GM18951 (cell line): ENCODE measurements around the gene GLRX5.

Experiments
- POLR2A ChIP-seq: IDR thresholded peaks from 4 replicates; pipeline ENCODE4 v1.6.1; 2011; ENCODE audit warnings: mild to moderate bottlenecking; ENCODE audit not compliant: insufficient read length, insufficient read depth; ENCODE audit errors: extremely low read depth
- in situ Hi-C: fragments of 300-500 bp; cut with MboI; formaldehyde crosslinking; loops from one replicate; pipeline ENCODE4 v1.12.0; 2022; ENCODE audit warnings: low sequenced_read_pairs, mixed read lengths, inconsistent platforms; ENCODE audit not compliant: unreplicated experiment

Gene GLRX5

DNA sequence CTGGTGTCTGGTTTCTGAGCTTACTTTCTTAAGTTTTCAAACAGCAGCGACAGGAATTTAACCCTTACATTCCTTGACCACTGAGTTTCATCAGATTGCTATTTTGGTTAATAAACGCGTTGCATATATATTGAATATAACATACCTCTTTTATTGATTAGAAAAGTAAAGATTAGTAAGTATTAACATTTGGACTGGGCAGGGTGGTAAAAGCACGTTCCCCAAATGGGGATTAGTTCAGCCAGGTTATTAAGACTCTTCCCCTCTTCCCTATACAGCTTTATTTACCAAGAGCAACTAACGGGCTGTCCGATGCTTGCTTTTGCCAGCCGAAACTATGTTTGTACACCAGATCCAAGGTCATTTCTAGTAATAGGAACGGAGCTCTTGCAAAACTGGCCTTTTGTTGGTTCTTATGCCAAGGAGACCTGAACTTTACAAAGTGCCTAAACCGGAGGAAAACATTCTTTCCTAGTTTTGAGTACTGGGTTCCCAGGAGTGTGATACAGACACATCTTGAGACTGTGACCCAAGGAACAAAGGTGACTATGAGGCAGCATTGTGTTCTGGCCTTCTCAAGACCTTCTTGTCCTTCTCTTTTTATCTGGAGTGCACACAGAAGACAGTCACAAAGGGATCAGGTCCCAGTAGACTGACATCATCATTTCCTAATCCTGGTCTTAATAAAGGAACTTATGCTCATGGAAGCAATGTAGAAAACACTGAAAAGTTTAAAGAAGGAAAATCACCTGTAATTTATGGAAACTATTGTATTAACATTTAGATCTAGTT lies 2.6 kb downstream of the GLRX5 start:
- in situ Hi-C loops = no loop called here
- no peak for TF ChIP-seq POLR2A

DNA sequence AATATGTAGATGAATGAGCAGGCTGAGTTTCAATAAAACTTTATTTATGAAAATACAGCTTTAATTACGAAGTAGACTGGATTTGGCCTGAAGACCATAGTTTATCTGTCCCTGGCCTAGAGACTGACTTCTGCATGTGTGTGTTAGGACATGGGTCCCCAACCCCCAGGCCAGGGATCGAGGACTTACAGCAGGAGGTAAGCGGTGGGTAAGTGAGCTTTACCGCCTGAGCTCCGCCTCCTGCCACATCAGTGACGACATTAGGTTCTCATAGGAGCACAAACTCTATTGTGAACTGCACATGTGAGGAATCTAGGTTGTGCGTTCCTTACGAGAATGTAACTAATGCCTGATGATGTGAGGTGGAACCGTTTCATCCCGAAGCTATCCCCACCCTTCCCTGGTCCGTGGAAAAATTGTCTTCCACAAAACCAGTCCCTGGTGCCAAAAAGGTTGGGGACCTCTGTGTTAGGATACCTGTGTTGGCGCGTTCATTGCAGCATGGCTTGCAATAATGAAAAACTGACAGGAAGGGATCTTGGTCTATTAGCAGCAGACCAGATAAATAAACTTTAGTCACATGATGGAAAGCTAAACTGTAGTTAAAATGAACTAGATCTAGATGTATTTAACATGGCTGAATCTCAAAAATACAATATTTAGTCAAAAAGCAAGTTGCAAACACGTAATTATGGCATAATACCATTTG lies 4.1 kb downstream of the GLRX5 start:
- in situ Hi-C loops = no loop called here
- no peak for TF ChIP-seq POLR2A

DNA sequence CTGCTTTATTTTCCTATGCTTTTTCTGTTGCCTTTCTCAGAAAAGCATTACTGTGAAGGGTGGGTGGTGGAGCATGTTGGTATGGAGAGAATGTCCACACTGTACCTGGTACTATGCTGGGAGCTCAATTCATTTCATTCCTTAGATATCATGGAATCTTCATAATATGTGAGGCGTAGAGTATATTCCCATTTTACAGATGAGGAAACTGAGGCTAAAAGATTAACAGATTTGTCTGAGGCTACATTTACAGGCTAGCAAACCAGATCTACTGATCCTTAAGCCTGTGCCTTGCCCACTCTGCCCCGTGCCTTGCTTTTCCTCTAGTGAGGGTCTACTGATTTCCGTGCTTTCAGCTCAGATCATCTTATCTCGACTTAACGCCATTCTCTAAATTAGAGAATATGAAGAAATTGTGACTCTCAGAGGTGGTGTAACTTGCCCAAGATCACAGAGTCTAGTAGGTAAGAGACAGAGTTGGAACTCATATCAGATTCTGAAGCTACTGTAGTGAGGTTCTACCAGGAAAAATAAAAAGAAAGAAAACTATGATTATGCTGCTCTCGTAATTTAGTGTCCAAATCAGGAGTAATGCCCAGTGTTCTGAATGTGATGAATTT lies 5.5 kb downstream of the GLRX5 start:
- in situ Hi-C loops = no loop called here
- TF ChIP-seq POLR2A = no peak

DNA sequence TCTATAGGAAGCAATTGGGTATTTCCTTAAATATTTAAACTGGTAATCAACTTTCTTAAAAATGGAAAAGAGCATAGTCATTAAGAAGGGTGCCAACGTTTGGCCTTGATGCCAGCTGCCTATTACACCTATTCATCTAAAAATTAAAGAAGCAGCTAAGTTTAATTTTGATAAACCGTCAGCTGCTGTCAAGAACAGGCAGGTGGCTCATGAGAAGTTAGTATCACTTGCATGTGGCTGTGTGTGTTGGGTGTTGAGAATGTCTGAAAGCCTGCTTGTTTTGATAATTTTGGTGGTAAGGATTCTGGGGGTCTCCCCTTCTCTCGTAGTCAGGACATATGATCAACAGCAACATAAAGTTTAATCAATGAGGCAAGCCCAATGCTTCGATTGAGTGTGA lies 6.5 kb downstream of the GLRX5 start:
- in situ Hi-C loops = no loop called here
- TF ChIP-seq POLR2A = no peak

DNA sequence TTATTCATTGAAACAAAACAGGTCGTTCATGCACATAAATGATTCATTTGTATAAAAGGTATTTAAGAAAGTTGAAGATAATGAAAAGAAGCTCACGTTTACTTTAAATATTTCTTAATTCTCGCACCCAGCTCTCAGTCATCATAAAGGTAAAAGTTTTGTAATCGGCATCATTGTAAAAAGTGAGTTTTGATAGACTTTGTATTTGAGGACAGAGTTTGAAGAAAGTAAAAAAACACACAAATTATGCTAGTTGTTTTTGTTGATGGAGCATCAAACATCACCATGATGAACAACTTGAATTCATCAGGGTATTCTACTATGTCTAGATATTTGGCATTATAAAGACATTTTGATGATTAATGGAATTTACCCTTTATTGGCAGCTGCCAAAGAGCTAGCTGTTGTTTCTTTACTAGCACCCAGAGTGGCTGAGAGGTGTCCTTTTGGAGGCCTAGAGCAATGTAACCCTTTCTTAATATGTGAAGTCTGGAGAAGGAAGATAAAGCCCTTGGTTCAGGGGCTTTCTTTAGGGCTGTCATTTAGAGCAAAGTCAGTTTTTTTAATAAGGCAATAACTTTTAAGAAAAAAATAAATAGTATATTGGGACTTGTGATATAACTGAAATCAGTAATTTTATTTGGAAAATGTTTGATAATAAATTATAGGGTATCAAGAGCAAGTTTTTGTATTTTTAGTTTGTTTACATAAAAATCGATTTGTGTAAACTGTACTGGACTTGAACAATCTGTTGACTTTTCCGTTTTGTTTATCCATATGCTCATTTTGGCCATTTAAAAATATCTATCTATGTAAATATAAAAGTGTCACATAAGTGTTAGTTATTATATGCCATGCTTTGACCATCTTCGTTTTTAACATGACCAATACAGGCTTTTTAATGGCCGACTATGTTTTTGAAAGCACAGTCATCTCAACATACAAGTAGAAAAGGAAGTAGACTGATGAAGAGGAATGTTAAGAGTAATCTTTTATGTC lies 7.4 kb downstream of the GLRX5 start:
- no peak for TF ChIP-seq POLR2A
- in situ Hi-C loops = no loop called here

DNA sequence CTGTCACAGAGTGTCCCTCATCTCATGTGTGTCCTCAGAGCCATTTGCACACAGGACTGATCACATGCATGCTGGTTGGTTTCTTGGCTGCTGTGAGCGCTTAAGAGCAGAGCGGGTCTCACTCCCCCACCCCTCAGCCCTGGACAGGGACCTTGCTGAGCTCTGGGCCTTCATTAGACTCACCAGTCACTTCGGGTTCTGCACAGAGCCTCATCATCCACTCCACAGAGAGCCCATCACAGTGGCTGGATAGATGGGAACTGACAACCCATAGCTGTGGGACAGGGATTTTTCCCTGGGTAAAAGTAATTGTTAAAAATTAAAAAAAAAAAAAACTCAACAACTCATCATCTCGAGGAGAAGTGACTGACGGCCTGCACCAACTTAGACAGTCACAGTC lies 8.2 kb downstream of the GLRX5 start:
- no peak for TF ChIP-seq POLR2A
- in situ Hi-C loops = no loop called here

DNA sequence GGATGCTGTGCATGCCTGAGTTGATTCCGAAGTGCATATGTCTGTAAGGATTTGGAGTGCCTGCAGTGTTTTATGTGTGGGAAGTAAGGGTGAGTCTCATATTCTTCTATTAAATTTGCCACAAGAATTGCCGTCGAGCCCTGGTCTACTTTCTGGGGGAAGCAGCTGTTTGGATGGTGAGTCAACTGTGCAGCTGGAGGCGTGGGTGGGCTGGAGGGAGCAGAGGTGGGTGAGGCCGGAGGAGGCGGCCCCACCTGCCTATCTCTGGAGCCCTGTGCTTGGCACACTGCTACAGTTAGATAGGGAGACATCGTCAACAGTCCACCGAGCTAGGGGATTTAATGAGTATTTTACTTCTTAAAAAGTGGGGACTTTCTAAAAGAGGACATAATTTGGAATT lies 9.7 kb downstream of the GLRX5 start:
- in situ Hi-C loops = no loop called here
- no peak for TF ChIP-seq POLR2A

DNA sequence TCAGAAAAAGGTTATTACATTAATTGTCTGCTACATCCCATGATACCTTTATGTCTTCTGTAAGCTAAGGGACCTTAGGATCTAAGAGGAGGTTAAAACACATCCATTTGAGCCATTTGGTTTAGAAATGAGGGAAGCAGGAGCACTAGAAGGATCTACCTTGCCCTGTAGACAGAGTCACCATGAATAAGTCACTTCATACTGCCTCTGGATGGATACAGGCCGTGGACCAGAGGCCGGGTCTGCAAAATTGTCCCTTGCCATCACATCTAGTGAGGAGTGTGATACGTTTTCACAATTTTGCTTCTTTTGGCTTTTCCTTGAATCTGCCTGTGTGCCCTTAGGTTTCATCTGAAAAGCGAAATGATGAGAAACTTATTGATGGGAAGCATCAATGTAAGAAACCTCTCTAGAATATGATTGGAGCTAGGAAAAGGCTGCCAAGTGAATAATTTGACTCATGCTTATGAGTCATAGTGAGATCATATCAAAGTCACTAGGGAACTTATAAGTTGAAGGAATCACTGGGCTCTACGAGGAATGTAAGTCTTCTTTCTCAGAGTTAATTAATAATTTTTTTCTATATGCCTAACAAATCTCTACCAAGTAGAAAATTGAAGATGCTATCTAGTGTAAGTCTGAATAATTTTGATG lies 10.8 kb downstream of the GLRX5 start:
- TF ChIP-seq POLR2A = no peak

DNA sequence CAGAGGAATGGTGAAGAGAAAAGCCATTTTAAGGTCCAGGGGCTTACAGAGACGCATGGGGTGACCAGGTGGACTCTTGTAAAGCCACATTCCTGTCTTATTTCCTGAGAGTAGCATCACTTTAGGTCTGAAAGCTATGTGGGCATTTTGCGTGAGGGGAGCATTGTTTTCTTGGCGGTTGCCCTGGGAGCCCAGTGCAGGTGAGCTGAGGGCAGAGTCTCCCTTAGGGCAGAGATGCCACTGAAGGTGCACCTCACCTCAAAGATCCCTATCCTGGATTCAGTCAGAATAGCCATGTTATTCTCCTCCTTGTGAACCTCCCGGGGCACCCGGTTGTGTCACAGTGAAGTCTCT lies 12.4 kb downstream of the GLRX5 start:
- in situ Hi-C loops = no loop called here
- TF ChIP-seq POLR2A = no peak

More for the DNA sequence above, 10.8 kb downstream of the GLRX5 start:
- in situ Hi-C loops = no loop called here

DNA sequence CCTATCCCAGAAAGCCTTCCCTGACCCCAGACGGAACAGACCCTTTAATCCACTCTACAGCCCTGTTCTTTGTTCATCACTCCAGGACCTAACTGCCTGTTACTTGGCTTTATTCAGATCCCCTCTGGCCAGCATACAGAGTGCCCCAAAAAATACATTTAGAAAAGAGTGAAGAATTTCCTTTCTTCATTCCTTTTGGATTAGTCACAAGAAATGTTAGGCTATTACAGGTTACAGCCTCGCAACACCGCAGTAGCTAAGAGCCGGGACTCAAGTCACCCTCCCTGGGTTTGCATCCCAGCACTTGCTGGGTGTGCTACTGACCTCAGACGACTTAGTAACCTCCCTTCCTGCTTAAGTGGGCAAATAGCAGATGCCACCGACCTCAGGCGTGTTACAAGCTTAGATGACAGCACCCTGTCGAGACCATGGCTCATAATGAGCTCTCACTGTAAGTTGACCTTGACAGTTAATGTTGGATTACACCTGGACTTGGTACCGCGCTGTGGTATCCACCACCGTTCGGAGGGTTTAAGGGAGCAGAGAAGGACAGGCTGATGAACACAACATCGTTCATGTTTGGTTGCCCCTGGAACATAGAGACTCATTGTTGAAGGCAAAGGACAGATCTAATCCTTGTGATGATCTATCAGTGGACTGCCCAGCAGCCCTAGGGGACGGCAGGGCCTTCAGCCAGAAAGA lies 12.9 kb downstream of the GLRX5 start:
- in situ Hi-C loops = no loop called here
- TF ChIP-seq POLR2A = no peak

DNA sequence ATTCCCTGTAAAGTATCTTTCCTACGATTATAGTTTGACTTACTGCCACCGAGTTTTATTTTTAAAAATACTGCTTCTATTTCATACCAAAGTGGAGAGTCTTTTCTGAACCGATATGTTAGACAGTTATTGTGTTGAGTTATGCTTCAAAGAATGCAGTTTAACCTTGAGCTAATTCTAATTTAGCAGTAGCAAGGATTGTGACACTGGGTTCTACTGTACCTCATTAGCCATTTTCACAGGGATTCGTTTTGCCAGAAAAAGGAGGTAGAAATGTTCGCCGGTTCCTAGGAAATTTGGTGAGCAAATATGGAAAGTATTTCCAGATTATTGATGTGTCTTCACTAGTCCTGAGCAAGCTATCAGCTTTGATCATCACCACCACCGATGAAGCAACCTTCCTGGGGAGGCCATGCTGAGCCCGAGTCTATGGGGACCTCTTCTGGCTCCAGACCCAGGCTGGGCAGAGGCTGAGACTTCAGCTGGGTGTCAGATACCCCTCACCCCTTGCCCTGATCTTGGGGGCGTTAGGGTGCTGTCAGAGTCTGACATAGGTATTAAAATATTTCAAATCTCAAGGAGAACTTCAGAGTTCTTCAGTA lies 13.6 kb downstream of the GLRX5 start:
- TF ChIP-seq POLR2A = no peak
- in situ Hi-C loops = no loop called here
